HG03565 (cell line): ENCODE measurements around the gene FBXO38.

Experiments used
- ATAC-seq: cut with Tn5 transposase; IDR thresholded peaks from one replicate; pipeline ENCODE4 v1.9.1; 2021; ENCODE audit warnings: mild to moderate bottlenecking, moderate library complexity; ENCODE audit not compliant: unreplicated experiment

The FBXO38 gene, protein sequence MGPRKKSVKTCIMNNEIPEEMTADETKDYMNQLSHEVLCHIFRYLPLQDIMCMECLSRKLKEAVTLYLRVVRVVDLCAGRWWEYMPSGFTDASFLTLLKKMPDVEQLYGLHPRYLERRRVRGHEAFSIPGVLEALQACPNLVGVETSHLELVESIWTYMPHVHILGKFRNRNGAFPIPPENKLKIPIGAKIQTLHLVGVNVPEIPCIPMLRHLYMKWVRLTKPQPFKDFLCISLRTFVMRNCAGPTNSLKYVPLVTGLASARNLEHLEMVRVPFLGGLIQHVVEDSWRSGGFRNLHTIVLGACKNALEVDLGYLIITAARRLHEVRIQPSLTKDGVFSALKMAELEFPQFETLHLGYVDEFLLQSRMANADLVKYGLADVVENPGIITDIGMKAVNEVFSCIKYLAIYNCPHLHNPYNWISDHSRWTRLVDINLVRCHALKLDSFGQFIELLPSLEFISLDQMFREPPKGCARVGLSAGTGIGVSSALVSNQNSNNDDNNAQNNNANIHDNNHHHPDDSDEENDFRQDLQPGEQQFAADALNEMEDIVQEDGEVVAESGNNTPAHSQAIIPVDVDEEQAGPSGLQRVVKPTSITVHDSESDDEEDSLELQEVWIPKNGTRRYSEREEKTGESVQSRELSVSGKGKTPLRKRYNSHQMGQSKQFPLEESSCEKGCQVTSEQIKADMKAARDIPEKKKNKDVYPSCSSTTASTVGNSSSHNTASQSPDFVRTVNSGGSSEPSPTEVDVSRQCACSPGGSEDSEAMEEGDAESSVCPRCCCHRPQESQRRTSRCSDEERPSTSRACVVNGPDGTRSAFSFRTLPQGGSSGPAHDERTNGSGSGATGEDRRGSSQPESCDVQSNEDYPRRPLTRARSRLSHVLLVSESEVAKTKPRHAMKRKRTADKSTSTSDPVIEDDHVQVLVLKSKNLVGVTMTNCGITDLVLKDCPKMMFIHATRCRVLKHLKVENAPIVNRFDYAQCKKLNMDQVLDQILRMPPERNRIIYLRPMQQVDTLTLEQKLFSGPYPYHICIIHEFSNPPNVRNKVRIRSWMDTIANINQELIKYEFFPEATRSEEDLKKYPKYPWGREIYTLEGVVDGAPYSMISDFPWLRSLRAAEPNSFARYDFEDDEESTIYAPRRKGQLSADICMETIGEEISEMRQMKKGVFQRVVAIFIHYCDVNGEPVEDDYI

DNA sequence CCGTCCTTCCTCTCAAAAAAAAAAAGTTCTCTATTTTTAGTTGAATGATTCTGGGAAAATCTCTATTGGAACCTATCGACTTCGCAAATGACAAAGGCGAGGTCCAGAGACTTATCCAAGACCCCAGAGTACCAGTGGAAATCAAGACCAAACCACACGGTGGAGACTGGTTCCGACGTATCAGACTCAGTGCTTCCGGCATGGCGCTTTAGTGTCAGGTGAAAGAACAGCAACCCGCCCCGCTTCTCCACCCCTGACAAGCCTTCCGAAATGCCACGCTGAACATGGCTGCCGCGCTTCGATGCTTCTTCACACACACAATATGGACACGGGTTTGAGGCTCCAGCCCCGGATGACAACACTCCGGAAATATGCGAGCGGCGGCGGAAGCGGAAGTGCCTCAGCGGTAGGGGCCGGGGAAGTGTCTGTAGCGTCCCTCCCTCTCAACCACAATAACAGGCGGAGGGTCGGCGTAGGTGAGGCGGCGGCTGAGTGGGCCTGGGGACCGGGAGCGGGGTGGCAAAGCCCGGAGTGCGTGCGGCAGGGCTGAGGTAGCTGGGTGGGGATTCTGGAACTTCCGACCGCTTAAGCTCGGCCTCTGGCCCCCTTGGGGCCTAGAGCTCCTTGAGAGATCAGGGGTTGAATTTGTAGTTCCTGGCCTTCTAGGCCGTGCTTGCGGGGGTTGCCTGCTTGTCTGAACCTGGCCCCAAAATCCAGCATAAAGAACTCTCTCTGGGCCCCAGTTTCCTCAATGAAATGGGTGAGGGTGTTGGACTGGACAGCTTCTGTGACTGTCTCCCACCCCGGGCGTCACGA, at the start of gene FBXO38:
FBXO38 (plus strand) TSS at position 395 of the 816 bp plus-strand sequence. CDS start 10,819 bp downstream, outside the sequence.
- ATAC-seq: peak; percentile 99

DNA sequence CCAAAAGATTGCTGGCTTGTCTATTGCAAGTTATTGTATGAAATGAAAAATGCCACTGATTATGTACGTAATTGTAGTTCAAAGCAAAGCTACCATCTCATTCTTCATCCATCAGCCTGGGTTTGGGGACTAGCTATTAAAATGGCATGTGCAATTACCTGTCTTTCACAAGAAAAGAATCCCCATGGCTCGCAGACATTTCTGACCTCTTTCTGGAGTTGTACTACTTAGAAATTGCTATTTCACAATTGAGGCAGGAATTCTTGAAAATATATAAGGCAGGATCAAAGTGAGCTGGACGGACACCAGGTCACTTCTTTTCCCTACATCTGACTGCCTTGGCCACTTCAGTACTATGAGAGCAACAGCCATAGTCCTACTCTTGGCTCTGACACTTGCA, 48.5 kb upstream of the FBXO38 start, which contains the start of gene SPINK9:
SPINK9 (plus strand) TSS at position 301 of the 400 bp plus-strand sequence; CDS start at position 356, 55 bp downstream.
- no peak for ATAC-seq

DNA sequence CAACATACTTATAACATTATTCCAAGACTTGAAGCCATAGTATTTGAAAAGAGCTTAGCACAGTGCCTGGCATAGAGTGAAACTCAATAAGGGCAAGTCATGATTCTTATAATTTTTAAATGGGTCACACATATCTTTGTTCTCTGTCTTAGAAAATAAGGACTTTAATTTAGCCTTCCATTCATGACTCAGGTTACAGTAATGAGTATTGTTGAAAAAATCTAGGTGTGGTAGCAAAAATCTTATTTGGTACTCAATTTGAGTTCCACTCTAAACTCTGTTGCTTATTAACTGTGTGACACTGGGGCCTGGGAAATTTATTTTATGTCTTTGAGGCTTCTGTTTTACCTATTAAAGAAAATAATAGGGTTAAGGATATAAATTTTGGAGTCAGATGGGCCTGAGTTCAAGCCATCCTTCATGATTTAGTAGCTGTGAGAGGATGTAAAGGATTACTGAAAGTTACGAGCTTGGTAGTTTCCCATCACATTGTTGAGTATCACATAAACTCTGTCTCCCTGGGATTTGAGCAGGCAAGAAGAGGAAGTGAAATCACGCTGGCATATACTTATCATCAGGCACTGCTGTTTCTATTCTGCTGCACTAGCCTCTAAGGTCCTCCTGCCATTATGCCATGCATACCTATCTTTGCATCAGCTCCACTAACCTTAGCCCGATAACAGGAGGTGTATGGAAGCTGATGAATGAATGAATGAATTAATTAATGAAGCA, 46.9 kb upstream of the FBXO38 start:
- ATAC-seq: peak; percentile 68

DNA sequence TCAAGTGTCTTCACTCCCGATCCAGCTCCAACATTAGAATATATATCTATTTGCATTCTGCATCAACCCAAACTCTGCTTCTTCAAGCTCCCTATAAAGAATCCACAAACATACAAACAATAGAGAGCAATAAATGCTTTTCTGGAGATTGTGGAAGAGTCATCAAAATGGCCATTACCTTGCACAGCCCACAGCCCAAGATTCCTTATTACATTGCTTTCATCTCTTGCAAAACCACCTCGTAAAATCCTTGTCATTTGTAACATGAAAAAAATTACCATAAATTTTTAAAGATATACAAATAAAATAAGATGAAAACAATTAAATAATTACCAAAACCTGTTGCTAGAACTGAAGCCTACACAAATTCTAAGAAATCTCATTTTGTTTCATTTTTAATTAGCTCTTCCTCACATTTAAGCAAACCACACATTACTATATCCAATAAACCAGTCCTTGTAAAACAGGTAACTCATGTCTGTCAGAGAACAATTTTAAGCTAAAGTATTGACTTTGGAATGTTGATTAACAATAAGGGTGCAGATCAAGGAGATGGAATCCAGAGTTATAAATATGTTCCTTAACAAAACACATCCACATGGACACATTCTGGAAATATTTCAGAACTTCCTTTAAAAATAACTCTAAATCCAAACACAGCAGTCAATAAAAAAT, 41.2 kb upstream of the FBXO38 start:
- no peak for ATAC-seq

DNA sequence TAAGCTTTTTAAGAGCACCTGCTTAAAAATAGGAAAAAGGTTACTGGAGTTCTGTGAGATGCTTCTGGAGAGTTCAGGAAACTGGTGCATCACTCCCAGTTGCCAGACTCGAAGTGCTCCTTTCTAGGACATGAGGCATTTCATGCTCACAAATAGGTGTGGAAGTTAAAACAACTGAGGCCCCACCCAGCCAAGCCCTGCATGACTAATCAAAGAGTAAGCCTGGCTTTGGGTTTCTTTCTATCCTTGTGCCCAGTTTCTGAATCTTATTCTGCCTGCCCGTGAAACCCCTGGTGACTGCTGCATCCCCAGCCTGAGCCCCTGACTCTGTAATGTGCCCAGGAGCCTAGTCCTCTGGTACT, 40.7 kb upstream of the FBXO38 start:
- no peak for ATAC-seq

DNA sequence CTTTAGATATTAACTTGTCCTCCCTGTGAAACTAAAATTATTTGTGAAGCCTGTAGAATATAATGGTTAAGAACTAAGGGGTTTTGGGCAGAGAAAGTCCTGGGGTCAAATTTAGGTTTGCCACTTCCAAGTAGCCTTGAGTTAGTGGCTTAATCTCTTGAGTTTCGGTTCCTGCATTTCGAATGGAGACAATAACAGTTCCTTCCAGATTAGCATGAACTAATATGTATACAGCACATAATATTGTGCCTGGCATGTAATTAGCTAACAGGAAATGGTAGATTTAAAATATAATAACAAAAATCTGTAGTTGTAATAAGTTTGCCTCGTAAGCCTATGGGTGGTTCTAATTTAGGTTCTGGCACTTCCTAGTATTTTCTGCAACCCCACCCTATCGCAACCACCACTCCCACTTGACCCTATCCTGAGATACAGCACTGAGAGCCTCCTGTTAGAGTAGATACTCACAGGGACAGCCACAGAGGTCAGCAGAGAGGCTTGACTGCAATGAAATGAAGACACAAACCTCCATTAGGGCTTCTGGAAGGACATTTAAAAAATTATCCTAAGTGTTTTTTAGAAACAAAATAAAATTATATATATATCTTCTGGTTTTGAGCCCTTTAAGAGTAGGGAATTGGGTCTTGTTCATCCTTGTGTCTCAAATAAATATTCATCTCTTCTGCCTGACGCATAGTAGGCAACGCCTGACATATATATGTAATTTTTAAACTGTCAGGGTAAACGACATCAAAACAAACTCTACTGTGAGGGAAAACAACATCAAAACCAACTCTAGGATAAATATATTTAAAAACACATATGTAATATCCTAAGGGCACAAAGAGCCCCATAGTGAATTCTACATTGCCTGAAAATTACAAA, 39.9 kb upstream of the FBXO38 start:
- no peak for ATAC-seq

DNA sequence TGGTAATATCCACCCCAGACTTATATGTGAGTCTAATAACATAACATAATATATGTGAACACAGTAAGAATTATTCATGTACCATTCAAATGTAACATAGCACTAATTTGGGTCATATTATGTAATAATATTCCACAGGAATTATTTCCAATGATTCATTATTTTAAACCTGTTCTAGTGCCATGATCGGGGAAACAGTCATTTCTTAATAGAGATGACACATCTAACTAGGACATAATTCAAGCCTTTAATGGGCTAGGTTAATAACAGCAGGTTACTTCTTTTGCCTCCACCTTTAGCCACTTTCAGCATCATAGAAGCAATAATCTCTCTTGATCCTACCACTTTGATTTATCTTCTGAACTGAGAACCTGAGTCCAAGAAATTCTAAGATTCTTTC, 36.1 kb upstream of the FBXO38 start:
- no peak for ATAC-seq

DNA sequence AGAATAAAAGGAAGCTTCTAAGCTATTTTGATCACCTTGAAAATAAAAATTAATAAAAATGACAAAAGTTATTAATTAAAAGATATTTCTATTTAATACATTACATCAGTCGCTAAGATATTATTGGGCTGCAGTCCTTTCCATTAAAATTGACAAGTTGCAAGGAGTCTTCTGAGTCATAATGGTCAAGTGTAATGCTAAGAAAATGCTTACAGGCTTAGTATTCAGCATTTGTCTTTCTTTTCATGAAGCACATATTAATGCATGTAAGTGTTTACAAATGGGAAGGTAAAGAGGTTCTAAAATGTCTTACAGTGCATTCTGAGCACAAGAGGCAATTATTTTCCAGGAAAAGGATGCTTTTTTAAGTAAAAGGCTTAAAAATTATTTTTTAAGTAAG, 31.1 kb upstream of the FBXO38 start:
- ATAC-seq: no peak

DNA sequence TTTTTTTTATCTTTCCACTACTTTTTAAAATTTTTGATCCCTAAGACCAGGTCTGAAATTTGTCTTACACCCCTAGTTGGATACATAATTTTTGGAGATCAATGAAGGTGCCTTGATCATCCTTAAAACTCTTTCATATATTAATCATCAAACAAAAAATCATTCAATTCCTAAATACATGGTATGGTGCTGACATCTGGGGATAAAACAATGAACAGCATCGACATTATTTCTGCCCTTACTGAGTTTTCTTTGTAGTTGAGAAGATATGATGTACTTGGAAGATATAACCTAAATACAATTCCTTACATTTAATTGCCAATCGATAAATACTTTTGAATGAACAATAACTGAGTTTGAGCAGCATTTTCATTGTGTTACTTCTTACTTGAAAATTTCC, 30.1 kb upstream of the FBXO38 start:
- ATAC-seq: no peak

DNA sequence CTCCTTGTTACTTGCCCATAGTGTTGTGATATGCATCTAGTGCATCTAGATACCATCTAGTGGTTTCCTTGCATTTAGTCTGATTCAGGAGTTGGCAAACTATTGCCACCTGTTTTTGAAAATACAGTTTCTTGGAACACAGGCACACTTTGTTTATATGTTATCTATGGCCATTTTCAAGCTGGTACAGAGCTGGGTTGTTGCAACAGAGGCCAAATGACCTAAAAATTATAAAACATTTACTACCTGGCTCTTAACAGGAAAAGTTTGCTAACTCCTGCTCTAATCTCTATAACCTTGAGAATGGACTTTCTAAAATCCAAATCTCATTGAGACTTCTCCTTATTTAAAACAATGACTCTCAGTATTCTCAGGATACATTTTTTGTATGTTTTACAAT, 19.4 kb upstream of the FBXO38 start:
- ATAC-seq: no peak

DNA sequence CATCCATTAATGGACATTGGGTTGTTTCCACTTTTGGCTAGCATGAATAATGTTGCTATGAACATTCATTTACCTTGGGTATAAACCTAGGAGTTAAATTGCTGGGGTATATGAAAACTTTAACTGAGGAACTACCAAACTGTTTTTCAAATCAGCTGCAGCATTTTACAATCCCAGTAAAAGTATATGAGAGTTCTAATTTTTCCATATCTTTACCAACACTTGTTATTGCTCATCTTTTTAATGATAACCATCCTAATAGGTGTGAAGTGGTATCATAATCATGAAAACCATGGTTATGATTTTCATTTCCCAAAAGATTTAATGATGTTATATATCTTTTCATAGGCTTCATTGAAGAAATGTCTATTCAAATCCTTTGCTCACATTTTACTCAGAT, 15.5 kb upstream of the FBXO38 start:
- no peak for ATAC-seq

DNA sequence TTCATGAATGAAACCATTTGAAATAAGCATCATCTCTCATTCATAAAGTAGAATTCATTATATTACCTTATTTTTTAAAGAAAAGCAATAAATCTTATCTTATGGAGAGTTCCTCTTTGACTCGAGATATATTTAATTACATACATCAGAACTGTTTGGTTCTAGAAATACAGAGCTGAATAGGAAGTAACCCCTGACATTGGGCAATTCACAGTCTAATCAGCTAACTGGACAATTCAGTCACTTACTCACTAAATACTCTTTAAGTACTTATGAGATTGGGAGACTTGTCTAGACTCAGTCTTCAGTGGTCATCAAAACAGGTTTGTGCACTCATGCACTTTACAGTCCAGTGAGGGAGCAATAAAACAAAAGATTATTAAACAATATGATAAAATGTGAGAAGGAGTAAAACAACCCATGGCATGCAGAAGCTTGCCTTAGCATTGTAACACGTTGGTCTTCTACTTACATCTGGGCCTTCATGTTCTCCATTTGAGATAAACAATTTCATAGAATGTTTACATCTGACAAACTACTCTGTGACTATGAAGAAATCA, 11.5 kb upstream of the FBXO38 start:
- no peak for ATAC-seq

DNA sequence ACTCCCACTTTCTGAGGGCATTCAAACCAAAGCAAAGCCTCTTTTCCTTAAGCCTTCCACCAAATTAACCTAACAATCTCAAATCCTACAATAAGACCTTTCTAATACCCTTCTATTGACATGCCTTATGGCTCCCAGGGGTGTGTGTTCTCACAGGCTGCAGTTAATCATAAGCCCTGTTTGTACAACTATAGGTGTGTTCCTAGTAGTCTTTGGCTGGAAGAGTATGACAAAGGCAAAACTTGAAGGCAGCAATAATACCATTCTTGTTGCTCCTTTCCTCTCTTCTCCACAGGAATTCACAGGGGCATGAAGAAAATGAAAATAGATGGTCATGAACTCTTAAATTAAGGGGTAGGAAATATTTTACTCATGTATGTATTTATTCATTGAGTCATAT, 10.9 kb upstream of the FBXO38 start:
- ATAC-seq: no peak

DNA sequence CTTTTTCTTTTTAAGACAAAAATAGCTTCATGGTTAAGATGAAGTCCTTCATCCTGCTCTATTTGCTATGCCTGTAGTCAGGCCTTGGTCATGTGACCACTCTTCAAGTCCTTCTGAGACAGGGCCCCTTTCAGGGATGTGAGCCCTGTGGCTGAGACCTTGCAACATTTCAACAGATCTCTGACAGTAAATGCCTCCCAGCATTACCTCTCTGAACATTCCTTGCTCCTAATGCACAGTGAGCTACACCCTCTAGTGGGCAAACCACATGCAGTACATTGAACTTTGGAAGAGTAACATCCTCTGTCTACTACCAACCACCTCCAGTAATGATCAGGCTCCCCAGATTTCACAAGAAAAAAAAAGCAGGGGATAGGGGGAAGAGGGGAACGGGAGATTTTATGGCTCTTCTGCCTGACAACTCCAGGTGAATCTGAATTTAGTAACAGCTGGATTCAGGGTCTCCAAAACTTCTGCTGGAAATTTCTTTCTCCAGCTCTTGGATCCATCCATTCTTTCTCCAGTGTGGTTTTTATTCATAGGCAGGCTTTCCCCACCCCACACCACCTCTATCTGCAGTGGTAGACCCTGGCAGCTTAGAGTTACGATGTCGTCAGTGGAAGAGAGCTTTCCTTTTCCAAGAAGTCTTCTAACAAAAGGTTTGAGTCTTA, 8.9 kb upstream of the FBXO38 start:
- ATAC-seq: peak; percentile 85

DNA sequence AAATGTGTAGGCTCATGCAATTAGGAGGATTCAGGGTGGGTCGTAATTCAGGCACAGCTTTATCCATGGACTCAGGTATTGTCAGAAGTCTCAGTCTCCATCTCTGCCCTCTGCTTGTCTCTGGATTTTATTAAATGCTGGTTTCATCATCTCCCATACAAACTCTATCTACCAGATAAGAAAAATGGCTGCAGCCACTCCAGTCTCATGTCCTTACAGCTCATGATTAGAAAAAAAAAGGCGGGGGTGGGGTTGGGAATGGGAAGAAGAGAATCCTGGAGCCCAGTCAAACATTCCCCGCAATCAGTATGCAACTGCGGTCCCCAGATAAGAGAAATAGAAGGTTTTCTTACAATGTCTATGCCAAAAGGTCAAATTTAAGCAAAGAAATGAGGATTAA, 7.6 kb upstream of the FBXO38 start:
- no peak for ATAC-seq

DNA sequence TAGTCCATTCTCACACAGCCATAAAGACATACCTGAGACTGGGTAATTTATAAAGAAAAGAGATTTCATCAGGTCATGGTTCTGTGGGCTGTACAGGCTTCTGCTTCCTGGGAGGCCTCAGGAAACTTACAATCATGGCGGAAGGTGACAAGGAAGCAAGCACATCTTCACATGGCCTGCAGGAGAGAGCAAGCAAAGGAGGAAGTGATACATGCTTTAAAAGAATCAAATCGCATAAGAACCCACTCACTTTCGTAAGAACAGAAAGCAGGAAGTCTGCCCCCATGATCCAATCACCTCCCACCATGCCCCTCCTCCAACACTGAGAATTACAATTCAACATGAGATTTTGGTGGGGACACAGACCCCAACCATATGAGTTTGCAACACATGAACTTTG, 5.1 kb upstream of the FBXO38 start:
- no peak for ATAC-seq

DNA sequence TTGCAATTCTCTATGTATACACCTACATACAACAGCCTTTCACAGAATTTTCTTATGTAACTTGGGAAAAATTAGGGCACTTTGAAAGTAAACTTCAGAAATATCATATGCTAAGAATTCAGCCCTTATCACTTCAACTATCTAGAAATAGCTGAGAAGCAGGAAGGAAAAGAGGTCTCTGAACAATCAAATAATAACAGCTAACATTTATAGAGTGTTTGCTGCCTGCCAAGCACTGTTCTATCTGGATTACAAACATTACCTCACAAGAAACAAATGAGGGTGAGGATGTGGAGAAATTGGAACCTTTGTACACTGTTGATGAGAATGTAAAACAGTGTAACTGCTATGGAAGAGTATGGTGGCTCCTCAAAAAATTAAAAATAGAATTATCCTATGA, 4.4 kb upstream of the FBXO38 start:
- ATAC-seq: no peak
